Heart left ventricle (tissue), 16 donors: ENCODE measurements around the gene SYNE2. TPM values are rescaled to one million over a fixed set of nuclear protein-coding genes. Genes with fewer than 3 reads are reported as not detected.

Experiments used
- ATAC-seq, 4 donors: fragments of 200-7000 bp; cut with Tn5 transposase; one replicate each; pipeline ENCODE4 v1.9.1; 2020 to 2022; ENCODE audit warnings: moderate library complexity in 4 of 4, mild to moderate bottlenecking in 3 of 4, moderate number of reproducible peaks in 1 of 4
- DNase-seq, 5 donors: peaks; one replicate each; pipeline ENCODE4 v3.0.0-alpha.2; 2020
- H3K27ac ChIP-seq, 12 donors: fragments of 200-600 bp; sonication (generic) in 4 of 12; one replicate each; pipeline versions ENCODE4 v1.5.0 to v1.8.0; 2016 to 2022; ENCODE audit warnings: mild to moderate bottlenecking in 2 of 12
- H3K27me3 ChIP-seq, 9 donors: fragments of 200-600 bp; sonication (generic) in 2 of 9; one replicate each; pipeline versions ENCODE4 v1.5.1 to v1.8.0; 2016 to 2022; ENCODE audit warnings: mild to moderate bottlenecking in 3 of 9
- H3K36me3 ChIP-seq, 9 donors: fragments of 200-600 bp; sonication (generic) in 2 of 9; one replicate each; pipeline versions ENCODE4 v1.5.0 to v1.8.0; 2018 to 2022; ENCODE audit warnings: mild to moderate bottlenecking in 2 of 9
- H3K4me1 ChIP-seq, 12 donors: fragments of 200-600 bp; sonication (generic) in 4 of 12; one replicate each; pipeline versions ENCODE4 v1.5.0 to v1.8.0; 2016 to 2022; ENCODE audit warnings: mild to moderate bottlenecking in 3 of 12
- H3K4me3 ChIP-seq, 12 donors: fragments of 200-600 bp; sonication (generic) in 4 of 12; one replicate each; pipeline versions ENCODE4 v1.5.0 to v1.8.0; 2017 to 2022; ENCODE audit warnings: mild to moderate bottlenecking in 9 of 12, moderate library complexity in 4 of 12
- H3K9me3 ChIP-seq, 12 donors: fragments of 200-600 bp; sonication (generic) in 4 of 12; one replicate each; pipeline versions ENCODE4 v1.5.0 to v1.8.0; 2016 to 2022; ENCODE audit warnings: mild to moderate bottlenecking in 1 of 12
- CTCF ChIP-seq, 12 donors: fragments of 200-600 bp; sonication (generic) in 4 of 12; IDR thresholded peaks; one replicate each; pipeline versions ENCODE4 v1.5.0 to v1.8.0; 2018 to 2022; ENCODE audit warnings: antibody characterized with exemption in 12 of 12, mild to moderate bottlenecking in 5 of 12
- POLR2A ChIP-seq, 2 donors: fragments of 450-650 bp; IDR thresholded peaks; one replicate each; pipeline ENCODE4 v1.6.1; 2017; ENCODE audit warnings: antibody characterized with exemption in 2 of 2, mild to moderate bottlenecking in 2 of 2, moderate library complexity in 2 of 2
- WGBS, 4 donors: extraction: QIAGEN DNeasy Blood & Tissue Kit in 2 of 4; methylation state at CpG; one replicate each; pipeline versions ENCODE4 v1.1.5 to v1.1.7; 2013 to 2018; 5-methylcytosine and 5-hydroxymethylcytosine counted together
- intact Hi-C, 10 donors: fragments of 100-400 bp; cut with DNase I; formaldehyde crosslinking; loops; one replicate each; pipeline versions ENCODE4 v1.11.1 to v1.14.2; 2022
- polyA plus RNA-seq, 2 donors: library from polyadenylated mRNA; stranded (reverse); fragments of 200-250 nt; gene quantifications; one replicate each; pipeline ENCODE4 v1.2.3, GENCODE V29; 2013
- total RNA-seq, 9 donors: library from RNA; depleted of rRNA in 2 of 9; stranded (reverse); fragments of >200 nt in 2 of 9; fragmentation: NEBNext Ultra II Directional in 3 of 9; extraction: Animal tissue kit (Norgen Biotek cat#: 25700) in 3 of 9; gene quantifications; one replicate each; pipeline versions ENCODE4 v1.1.0 to v1.2.4, GENCODE V29; 2016 to 2023
- donor health status: ischemic (EF 13 %, LVEDD 7.1; RV severe dilation, severe dysfunction).
- donor health status: healthy with polysubstance abuse.
- donor health status: DM: no; HTN: yes; CAD: no.
- donor health status: DM: no; HTN: no; CAD: no.
- donor health status: ischemic (EF 25% LVEDD 6.9; RV normal size, moderate dysfunction).
- donor health status: ischemic (EF 25% LVEDD 5.7; RV mildly dilated, moderate dysfunction).
- donor health status: healthy.
- donor health status: DM: yes; HTN: yes; CAD: no.
- donor health status: ischemic (EF 35%, LVEDD 5.7; RV mildly dilated, moderate dysfunction).
- donor health status: nonischemic (EF 11% LVEDD 7.7; RV severe dilation, severe dysfunction).
- donor health status: DM: yes; HTN: yes; CAD: no.
- donor health status: PGD.
- donor health status: ischemic (EF 29% LVEDD 5.4; RV normal size, mild dysfunction).
- donor health status: nonischemic (EF 23%, LVEDD 6.1; RV moderate dilation, normal function).

The SYNE2 gene
- total and polyA plus RNA-seq, 11 donors = 58.2 to 255 (median 111) TPM

- Histone ChIP-seq H3K9me3 (no peaks in the 10 kb centered on the region), H3K27me3 (no peaks in the 10 kb centered on the region), H3K4me1 (no peaks in the 10 kb centered on the region), H3K27ac (no peak overlapping the region), H3K4me3 (no peak overlapping the region), H3K36me3 (peaks cover 2 to 99% (median 89%) of the 10 kb centered on the region in 9 donors)
- no peak for DNase-seq
- intact Hi-C loops = no loop called here
- ATAC-seq = no peak
- WGBS, 4 donors = 86 to 91% (median 90%) methylated on average over 2 of the region's 2 CpGs
- no peak for TF ChIP-seq CTCF (IDR thresholded peaks at IDR 0.05)
- TF ChIP-seq POLR2A (IDR thresholded peaks at IDR 0.05) = no peak
These were observed 272.5 kb downstream of the SYNE2 start for GRCh38 chr14:64125270-64125669.

GRCh38 chr14:64126548-64126947 is 273.7 kb downstream of the SYNE2 start:
- DNase-seq (no peak), ATAC-seq (no peak)
- Histone ChIP-seq H3K27me3 (no peaks in the 10 kb centered on the region), H3K4me3 (no peak overlapping the region), H3K4me1 (no peaks in the 10 kb centered on the region), H3K27ac (no peak overlapping the region), H3K9me3 (no peaks in the 10 kb centered on the region), H3K36me3 (peaks cover 2 to 100% (median 91%) of the 10 kb centered on the region in 9 donors)
- 93 to 97% (median 94%) methylated on average over 6 of the region's 6 CpGs for WGBS, 4 donors
- no peak for TF ChIP-seq CTCF (IDR thresholded peaks at IDR 0.05)
- no peak for TF ChIP-seq POLR2A (IDR thresholded peaks at IDR 0.05)
- intact Hi-C loops = no loop called here

GRCh38 chr14:64137657-64138290 is 285.0 kb downstream of the SYNE2 start:
- Histone ChIP-seq H3K9me3 (no peaks in the 10 kb centered on the region), H3K27ac (no peak overlapping the region), H3K27me3 (no peaks in the 10 kb centered on the region), H3K36me3 (peaks cover 0 to 97% (median 89%) of the 10 kb centered on the region in 9 donors), H3K4me1 (no peaks in the 10 kb centered on the region), H3K4me3 (no peak overlapping the region)
- DNase-seq = no peak
- 83 to 87% (median 84%) methylated on average over 9 of the region's 9 CpGs for WGBS, 4 donors
- ATAC-seq = peak in 1 of 4 donors; percentile 62
- intact Hi-C loops = loop anchor here in 7 of 10 donors (2.0 to 5.0 kb wide), 5 partner anchors 155 to 165 kb away; partner anchors contain the start of gene ESR2 (in 2 of the 7)
- TF ChIP-seq CTCF (IDR thresholded peaks at IDR 0.05) (peak in 7 of 12 donors; percentile 23 to 49 (median 36)), POLR2A (IDR thresholded peaks at IDR 0.05) (no peak)

GRCh38 chr14:64147126-64147790 is 294.5 kb downstream of the SYNE2 start:
- Histone ChIP-seq H3K36me3 (peaks cover 0 to 85% (median 53%) of the 10 kb centered on the region in 9 donors), H3K27ac (no peak overlapping the region), H3K27me3 (no peaks in the 10 kb centered on the region), H3K4me3 (no peak overlapping the region), H3K4me1 (peaks cover 0 to 8% (median 0%) of the 10 kb centered on the region in 12 donors), H3K9me3 (no peaks in the 10 kb centered on the region)
- WGBS, 4 donors = 77 to 83% (median 79%) methylated on average over 7 of the region's 7 CpGs
- ATAC-seq (peak in 2 of 4 donors; percentile 24 to 29), DNase-seq (no peak)
- no peak for TF ChIP-seq POLR2A (IDR thresholded peaks at IDR 0.05)
- TF ChIP-seq CTCF (IDR thresholded peaks at IDR 0.05) = no peak
- intact Hi-C loops = loop anchor here in 1 of 10 donors (10.0 kb wide), 1 partner anchor 122 kb away; no protein-coding TSS in a partner anchor
